ENCODE results near the gene ZNF554. TPM values are rescaled to one million over a fixed set of nuclear protein-coding genes. Genes with fewer than 3 reads are reported as not detected.

The ZNF554 gene
- total and polyA plus RNA-seq, 4 donors = 0.94 to 3.3 (median 2.1) TPM

- Histone ChIP-seq H3K27ac (ENCODE audit: low read depth in 1 of 2, low read length in 2 of 2) (no peak within 1 kb of the TSS), H3K9ac (ENCODE audit: low read depth in 1 of 2, low read length in 2 of 2) (no peak within 1 kb of the TSS), H3K27me3 (ENCODE audit: control insufficient read depth in 4 of 4, insufficient read depth in 4 of 4, low read length in 3 of 4) (no peaks in the 10 kb centered on the region), H3K36me3 (ENCODE audit: control insufficient read depth in 4 of 4, insufficient read depth in 3 of 4, low read depth in 1 of 4, low read length in 3 of 4) (no peaks in the 10 kb centered on the region), H3K4me3 (ENCODE audit: low read depth in 1 of 3, low read length in 3 of 3) (no peak within 1 kb of the TSS), H3K4me1 (ENCODE audit: control insufficient read depth in 4 of 4, insufficient read depth in 4 of 4, low read length in 3 of 4) (no peaks in the 10 kb centered on the region), H3K9me3 (ENCODE audit: control insufficient read depth in 4 of 4, low read length in 3 of 4) (peaks cover 0 to 5% (median under 1%) of the 10 kb centered on the region in 4 donors)
- WGBS = 85% methylated on average over 36 of the region's 36 CpGs
- no peak for TF ChIP-seq NR2F2 (IDR thresholded peaks at IDR 0.05)
- no peak for TF ChIP-seq FOXA1 (IDR thresholded peaks at IDR 0.05)
- TF ChIP-seq JUND (IDR thresholded peaks at IDR 0.05) = no peak
- no peak for TF ChIP-seq GABPA (IDR thresholded peaks at IDR 0.05 in 1 of 2, conservative IDR thresholded peaks at IDR 0.05 in 1 of 2)
- no peak for TF ChIP-seq HNF4G (IDR thresholded peaks at IDR 0.05)
- TF ChIP-seq, protein P1, sequence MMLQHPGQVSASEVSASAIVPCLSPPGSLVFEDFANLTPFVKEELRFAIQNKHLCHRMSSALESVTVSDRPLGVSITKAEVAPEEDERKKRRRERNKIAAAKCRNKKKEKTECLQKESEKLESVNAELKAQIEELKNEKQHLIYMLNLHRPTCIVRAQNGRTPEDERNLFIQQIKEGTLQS (IDR thresholded peaks at IDR 0.05) = no peak
- TF ChIP-seq RAD21 (IDR thresholded peaks at IDR 0.05) = no peak
- TF ChIP-seq, protein P2, sequence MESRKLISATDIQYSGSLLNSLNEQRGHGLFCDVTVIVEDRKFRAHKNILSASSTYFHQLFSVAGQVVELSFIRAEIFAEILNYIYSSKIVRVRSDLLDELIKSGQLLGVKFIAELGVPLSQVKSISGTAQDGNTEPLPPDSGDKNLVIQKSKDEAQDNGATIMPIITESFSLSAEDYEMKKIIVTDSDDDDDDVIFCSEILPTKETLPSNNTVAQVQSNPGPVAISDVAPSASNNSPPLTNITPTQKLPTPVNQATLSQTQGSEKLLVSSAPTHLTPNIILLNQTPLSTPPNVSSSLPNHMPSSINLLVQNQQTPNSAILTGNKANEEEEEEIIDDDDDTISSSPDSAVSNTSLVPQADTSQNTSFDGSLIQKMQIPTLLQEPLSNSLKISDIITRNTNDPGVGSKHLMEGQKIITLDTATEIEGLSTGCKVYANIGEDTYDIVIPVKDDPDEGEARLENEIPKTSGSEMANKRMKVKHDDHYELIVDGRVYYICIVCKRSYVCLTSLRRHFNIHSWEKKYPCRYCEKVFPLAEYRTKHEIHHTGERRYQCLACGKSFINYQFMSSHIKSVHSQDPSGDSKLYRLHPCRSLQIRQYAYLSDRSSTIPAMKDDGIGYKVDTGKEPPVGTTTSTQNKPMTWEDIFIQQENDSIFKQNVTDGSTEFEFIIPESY (IDR thresholded peaks at IDR 0.05) = no peak
- no peak for TF ChIP-seq SP1 (IDR thresholded peaks at IDR 0.05)
- TF ChIP-seq, protein P3, sequence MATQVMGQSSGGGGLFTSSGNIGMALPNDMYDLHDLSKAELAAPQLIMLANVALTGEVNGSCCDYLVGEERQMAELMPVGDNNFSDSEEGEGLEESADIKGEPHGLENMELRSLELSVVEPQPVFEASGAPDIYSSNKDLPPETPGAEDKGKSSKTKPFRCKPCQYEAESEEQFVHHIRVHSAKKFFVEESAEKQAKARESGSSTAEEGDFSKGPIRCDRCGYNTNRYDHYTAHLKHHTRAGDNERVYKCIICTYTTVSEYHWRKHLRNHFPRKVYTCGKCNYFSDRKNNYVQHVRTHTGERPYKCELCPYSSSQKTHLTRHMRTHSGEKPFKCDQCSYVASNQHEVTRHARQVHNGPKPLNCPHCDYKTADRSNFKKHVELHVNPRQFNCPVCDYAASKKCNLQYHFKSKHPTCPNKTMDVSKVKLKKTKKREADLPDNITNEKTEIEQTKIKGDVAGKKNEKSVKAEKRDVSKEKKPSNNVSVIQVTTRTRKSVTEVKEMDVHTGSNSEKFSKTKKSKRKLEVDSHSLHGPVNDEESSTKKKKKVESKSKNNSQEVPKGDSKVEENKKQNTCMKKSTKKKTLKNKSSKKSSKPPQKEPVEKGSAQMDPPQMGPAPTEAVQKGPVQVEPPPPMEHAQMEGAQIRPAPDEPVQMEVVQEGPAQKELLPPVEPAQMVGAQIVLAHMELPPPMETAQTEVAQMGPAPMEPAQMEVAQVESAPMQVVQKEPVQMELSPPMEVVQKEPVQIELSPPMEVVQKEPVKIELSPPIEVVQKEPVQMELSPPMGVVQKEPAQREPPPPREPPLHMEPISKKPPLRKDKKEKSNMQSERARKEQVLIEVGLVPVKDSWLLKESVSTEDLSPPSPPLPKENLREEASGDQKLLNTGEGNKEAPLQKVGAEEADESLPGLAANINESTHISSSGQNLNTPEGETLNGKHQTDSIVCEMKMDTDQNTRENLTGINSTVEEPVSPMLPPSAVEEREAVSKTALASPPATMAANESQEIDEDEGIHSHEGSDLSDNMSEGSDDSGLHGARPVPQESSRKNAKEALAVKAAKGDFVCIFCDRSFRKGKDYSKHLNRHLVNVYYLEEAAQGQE (IDR thresholded peaks at IDR 0.05) = no peak
- no peak for TF ChIP-seq FOXA2 (IDR thresholded peaks at IDR 0.05)
- DNase-seq (ENCODE audit: low spot score) = no peak
These were observed 47.6 kb downstream of the ZNF554 start, which contains the start of gene ZNF556 for GRCh38 chr19:2867025-2867991. ZNF556 (plus strand) TSS chr19:2867335; CDS start chr19:2867422, 87 bp downstream.

DNA sequence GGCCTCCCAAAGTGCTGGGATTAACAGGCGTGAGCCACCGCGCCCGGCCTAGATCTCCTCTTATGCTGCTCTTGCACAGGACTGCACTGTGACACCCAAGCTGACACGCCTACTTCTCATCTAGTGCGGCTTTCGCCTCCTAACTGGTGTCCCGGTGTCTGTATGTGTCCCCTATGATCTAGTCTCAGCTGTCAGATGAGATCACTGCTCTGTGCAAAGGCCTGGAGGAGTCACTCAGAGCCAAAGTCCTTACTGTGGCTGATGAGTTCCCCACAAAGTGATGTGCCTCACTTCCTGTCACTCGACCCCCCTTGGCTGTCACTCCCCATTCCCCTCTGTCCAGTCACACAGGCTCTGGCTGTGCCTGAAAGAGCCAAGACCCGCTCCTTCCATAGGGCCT, 50.0 kb downstream of the ZNF554 start:
- Histone ChIP-seq H3K27me3 (ENCODE audit: control insufficient read depth in 4 of 4, insufficient read depth in 4 of 4, low read length in 3 of 4) (no peaks in the 10 kb centered on the region), H3K4me1 (ENCODE audit: control insufficient read depth in 4 of 4, insufficient read depth in 4 of 4, low read length in 3 of 4) (no peaks in the 10 kb centered on the region), H3K27ac (ENCODE audit: low read depth in 1 of 2, low read length in 2 of 2) (no peak overlapping the region), H3K9me3 (ENCODE audit: control insufficient read depth in 4 of 4, low read length in 3 of 4) (peaks cover 0 to 2% (median 0%) of the 10 kb centered on the region in 4 donors), H3K36me3 (ENCODE audit: control insufficient read depth in 4 of 4, insufficient read depth in 3 of 4, low read depth in 1 of 4, low read length in 3 of 4) (no peaks in the 10 kb centered on the region), H3K9ac (ENCODE audit: low read depth in 1 of 2, low read length in 2 of 2) (no peak overlapping the region), H3K4me3 (ENCODE audit: low read depth in 1 of 3, low read length in 3 of 3) (no peak overlapping the region)
- DNase-seq (ENCODE audit: low spot score) = no peak
- TF ChIP-seq RAD21 (IDR thresholded peaks at IDR 0.05) (no peak), HNF4A (conservative IDR thresholded peaks at IDR 0.05) (no peak), NR2F2 (IDR thresholded peaks at IDR 0.05) (no peak), YY1 (IDR thresholded peaks at IDR 0.05) (no peak)
- TF ChIP-seq, protein P3 (IDR thresholded peaks at IDR 0.05) = no peak
- 86% methylated on average over 10 of the region's 10 CpGs for WGBS
